ENCODE measurements around the gene EMC1.
"Not testable (repeated sequence)": the region's sequence is repeated elsewhere in the genome, so short reads cannot be mapped to it uniquely, and the experiment has no call there.

EMC1 gene

DNA sequence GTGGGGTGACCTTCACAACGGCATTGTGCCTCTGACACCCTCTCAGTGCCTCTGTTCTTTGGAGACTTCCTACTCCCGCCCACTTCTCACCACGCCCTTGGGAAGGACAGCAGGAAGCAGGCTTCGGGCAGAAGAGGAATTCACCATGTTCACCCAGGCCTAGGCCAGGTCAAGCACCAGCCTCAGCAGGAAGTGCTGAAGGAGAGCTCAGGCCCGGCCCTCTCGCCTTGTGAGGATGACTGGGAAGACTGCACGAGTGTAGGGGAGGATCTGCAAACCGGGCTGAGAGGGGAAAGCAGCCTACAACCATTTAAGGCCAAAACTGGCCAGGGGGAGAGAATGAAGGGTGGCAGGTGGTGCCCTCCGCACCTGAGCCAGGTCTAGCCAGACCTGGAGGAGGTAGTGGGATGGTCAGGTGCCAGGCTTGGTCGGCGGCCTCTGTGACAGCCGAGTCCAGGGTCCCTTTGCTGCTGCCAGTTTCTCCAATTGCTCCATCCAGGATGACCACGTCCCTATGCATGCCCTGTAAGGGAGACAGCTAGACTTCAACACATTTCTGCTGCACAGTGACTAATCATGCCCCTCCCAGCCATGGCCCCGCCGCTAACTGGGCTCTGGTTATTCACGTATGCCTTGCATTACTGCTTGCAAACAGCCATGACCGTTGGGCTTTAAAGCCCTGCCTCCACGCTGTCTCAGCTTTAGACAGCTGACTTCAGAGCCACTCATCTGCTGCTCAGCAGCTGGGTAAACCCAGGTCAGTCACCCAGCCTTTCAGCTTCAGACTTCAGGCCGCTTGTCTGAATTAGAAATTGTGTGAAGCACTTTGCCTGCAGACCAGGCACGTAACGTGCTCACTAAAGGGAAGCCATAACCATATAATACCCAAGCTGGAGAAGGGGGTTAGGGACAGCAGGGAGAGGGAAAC is 9.2 kb upstream of the EMC1 start:
- DNase-seq = peak; percentile 41

GRCh38 chr1:19258353-19258752 is 7.0 kb upstream of the EMC1 start:
- no peak for DNase-seq

GRCh38 chr1:19257178-19257914 is 6.0 kb upstream of the EMC1 start:
- DNase-seq = no peak

GRCh38 chr1:19256301-19256700 is 5.0 kb upstream of the EMC1 start:
- not testable (repeated sequence) for DNase-seq

DNA sequence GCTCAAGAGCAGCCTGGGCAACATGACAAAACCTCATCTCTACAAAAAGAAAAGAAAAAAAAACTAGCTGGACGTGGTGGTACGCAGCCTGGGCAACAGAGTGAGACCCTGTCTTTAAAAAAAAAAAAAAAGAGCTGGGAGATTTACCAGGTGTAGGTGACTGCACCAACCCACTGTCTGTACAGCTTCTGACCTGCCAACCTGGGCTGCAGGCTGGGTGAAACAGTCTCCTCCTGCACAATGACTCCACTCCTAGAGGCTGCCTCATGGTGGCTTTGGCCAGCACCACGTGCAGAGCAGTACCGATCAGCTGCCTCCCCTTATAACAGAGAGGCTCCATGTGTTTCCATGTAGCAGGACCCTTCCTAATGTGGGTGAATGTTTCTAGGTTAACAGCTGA is 4.0 kb upstream of the EMC1 start:
- no peak for DNase-seq

DNA sequence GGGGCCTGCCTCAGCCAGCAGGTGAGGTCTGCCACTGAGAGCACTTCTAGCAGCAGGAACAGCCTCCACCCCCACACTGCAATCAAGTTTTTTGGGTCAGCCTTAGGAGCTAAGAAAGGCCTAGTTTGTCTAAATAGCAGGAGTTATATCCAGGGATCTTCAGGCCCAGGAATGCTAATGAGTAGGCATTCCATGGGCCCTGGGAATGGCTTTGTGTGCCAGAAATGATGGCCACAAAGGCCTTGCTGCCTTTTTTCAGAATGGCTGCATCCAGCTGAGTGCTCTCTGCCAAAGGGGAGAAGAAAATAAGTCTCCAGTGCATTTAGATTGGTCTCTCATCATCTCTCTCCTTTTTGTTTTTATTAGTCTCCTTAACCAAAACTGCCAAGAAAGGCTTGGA is 3.1 kb upstream of the EMC1 start:
- no peak for DNase-seq

GRCh38 chr1:19250629-19251304 is 557 bp downstream of the EMC1 start:
- no peak for DNase-seq

GRCh38 chr1:19240673-19241538 is 10.4 kb downstream of the EMC1 start:
- DNase-seq = peak; percentile 20

DNA sequence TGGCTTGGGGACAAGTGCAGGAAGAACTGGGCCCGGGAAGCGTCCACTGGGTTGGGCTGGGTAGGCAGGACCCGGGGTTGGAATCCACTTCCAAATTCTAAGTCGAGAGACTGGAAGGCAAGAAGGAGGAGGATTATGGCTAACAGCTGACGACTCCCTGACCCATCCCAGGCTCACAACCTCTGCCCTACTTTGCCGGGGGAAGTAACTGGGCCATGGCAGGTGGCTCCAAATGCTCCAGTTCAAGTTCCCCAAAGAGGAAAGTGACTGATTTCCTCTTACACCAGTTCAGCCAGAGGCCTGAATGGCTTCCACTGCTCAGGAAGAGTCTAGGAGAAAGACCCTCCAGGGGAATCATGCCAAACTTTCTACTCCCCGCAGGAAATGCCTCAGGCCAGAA is 11.4 kb downstream of the EMC1 start:
- DNase-seq = no peak

GRCh38 chr1:19234224-19234623 is 17.1 kb downstream of the EMC1 start:
- no peak for DNase-seq

DNA sequence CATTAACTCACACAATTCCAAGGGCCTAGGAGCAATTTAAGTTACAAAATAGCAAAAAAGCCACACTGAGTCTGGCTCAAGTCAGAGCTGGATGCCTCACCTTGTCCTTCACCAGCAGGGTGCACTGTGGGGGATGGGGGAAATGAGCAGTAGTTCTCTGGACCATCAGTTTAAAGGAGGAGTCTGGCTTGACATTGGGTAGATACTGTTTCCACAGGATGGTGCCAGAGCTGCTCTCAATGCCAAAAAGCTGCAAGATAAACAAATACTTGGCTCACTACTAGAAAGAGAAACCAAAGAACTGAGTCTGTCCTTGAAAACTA is 18.8 kb downstream of the EMC1 start:
- no peak for DNase-seq

GRCh38 chr1:19231736-19232523 is 19.4 kb downstream of the EMC1 start:
- DNase-seq = not testable (repeated sequence)

DNA sequence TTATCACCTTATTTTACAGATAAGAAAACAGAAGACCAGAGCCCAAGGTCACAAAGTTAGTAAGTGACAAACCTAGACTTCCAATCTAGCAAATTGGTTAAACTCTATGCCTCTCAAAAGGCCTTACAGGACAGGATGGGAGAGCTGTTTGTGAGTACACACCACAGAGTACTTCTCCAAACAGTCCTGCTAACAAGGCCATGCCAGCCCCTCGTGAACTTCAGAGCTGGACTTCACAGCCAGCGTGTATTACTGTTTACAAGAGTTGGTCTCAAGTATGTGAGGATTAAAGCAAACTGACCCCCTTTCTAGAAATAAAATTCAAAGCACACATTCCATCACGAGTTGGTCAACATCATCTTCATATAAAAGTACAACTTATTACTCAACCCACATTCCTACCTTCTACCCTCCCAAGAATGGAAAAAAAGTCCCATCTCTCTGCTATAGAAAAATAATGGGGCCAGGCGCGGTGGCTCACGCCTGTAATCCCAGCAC is 21.4 kb downstream of the EMC1 start:
- DNase-seq = no peak

DNA sequence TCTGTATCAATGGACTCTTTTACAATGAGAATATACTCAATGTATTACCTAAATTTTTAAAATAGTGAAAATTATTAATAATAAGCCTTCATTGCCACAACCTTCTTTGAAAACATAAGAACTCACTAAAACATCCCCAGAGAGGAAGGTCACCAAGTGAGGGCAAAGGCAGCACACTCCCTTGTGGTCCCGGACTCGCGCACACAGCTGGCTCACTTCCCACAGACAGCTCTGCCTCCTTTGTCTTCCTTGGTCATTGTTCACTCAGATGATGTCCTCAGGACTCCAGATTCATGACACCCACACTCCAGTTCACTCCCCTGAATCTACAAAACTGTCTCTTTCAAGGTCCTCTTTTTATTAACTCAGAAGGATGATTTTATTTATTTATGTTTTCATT is 22.1 kb downstream of the EMC1 start:
- DNase-seq = no peak

- DNase-seq = no peak
These were observed 28.1 kb downstream of the EMC1 start for GRCh38 chr1:19222979-19223824.

GRCh38 chr1:19222573-19222972 is 28.8 kb downstream of the EMC1 start:
- no peak for DNase-seq

DNA sequence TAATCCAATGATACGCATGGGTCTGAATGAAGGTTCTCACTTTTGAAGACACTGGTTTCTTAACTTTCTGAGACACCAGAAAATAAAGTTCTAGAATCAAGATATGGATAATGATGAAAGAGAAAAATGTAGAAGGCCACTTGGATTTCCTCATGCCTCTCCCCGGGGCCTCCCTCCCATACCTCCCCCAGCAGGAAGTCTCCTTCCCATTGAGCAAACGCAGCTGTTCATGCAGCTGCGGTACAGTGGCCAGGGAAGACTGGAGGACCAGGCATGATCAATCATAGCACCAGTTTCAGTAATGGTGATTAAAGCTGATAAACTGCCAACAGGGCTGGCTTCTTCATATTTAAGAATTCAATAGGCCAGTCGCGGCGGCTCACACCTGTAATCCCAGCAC is 30.3 kb downstream of the EMC1 start:
- DNase-seq = no peak

DNA sequence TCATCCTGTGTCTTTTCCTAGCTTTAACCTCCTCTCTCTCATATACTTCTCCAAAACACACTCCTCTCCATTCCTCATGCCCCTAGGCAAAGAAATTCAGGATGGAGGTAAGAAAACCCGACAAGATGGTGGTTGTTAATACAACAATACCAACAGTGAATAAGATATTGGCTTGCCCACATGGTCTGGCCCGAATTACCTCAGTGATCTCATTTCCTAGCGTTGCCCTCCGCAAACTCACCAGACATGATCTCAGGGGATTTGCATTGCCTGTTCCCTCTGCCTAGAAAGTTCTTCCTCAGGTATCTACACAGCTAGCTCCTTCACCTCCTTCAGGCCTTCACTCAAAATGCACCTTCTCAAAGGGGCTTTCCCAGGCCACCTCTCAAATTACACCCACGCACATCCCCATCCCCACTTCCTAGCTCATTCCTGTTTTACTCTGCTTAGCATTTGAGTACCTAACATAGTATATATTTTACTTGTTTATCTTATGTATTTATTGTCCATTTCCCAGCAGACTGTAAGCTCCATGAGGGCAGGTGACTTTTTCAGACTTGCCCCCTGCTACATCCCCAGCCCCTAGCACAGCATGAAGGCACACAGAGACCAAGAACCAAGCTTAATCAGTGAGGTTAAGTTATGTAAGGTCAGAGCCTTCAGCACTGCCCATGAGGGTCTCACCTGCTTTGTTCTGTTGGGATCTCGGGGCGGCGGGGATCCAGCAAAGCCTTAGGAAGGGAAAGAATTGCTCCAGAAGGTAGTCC is 31.1 kb downstream of the EMC1 start:
- no peak for DNase-seq

DNA sequence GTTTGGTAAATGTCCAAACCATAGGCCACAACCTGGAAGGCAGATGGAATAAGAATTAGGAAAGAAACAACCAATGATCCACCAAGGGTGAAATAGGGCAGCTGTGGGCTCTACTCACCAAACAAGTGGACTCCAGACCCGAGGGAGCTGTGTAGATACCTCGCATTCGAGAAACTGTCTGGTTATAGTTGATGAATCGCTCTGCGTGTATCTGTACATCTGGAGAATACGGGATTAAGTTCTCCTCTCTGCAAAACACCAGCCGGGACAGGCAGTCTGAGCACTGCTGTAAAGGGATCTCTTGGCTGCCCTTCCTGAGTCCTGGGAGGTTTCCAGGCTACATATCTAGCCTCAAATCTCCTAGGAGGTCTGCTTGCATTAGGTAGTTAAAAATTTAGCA is 31.9 kb downstream of the EMC1 start:
- no peak for DNase-seq

DNA sequence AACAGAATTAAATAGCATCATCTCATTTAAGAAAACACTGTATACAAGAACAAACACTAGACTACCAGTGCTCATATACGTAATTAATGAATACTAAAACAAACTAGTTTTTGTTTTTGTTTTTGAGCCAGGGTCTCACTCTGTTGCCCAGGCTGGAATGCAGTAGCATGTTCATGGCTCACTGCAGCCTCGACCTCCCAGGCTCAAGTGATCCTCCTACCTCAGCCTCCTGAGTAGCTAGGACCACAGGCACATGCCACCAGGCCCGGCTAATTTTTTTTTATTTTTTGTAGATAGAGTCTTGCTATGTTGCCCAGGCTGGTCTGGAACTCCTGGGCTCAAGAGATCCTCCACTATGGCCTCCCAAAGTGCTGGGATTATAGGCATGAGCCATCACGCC is 34.7 kb downstream of the EMC1 start:
- not testable (repeated sequence) for DNase-seq
